Natural killer cell treated with Interleukin-12 subunit alpha and Interleukin-12 subunit beta and Interleukin-15 and Interleukin-18, amount 100 ng/mL, for 72 hours (primary cell): ENCODE results near the gene PRRT1B. TPM values are rescaled to one million over a fixed set of nuclear protein-coding genes. Genes with fewer than 3 reads are reported as not detected.

ENCODE experiments used
- ATAC-seq, 2 donors: fragments of 150-1000 bp; cut with Tn5 transposase in 1 of 2; sonication (Bioruptor Pico), chemical (Tn5 transposase) in 1 of 2; 2 replicates each; pipeline ENCODE4 v1.10.0; 2021
- DNase-seq: peaks from one replicate; pipeline ENCODE4 v3.0.0; 2022; ENCODE audit warnings: low spot score
- H3K27ac Mint-ChIP-seq, 2 donors: 1 replicate in 1 of 2; 2 replicates in 1 of 2; pipeline ENCODE4 v1.8.0; 2022; ENCODE audit warnings: mixed read lengths in 2 of 2, mild to moderate bottlenecking in 1 of 2, moderate library complexity in 1 of 2
- H3K27me3 Mint-ChIP-seq, 2 donors: 1 replicate in 1 of 2; 2 replicates in 1 of 2; pipeline ENCODE4 v1.8.0; 2022; ENCODE audit warnings: mixed read lengths in 2 of 2
- H3K36me3 Mint-ChIP-seq: one replicate; pipeline ENCODE4 v1.8.0; 2022; ENCODE audit warnings: mixed read lengths
- H3K4me1 Mint-ChIP-seq, 2 donors: 1 replicate in 1 of 2; 2 replicates in 1 of 2; pipeline ENCODE4 v1.8.0; 2022; ENCODE audit warnings: low read depth in 2 of 2, mixed read lengths in 2 of 2, mild to moderate bottlenecking in 1 of 2
- H3K4me3 Mint-ChIP-seq: one replicate; pipeline ENCODE4 v1.8.0; 2022; ENCODE audit warnings: mixed read lengths
- H3K9me3 Mint-ChIP-seq: 2 replicates; pipeline ENCODE4 v1.8.0; 2022; ENCODE audit warnings: mixed read lengths
- total RNA-seq, 2 donors: library from RNA; stranded (reverse); gene quantifications; one replicate each; pipeline ENCODE4 v1.2.3, GENCODE V29; 2022

The PRRT1B gene
- total RNA-seq: not detected

- peaks cover 6% of the 10 kb centered on the region for H3K9me3 Mint-ChIP-seq
- no peak within 1 kb of the TSS for H3K27ac Mint-ChIP-seq
- no peak within 1 kb of the TSS for H3K4me3 Mint-ChIP-seq
- H3K4me1 Mint-ChIP-seq: peaks cover 6 to 7% of the 10 kb centered on the region in 2 donors
- DNase-seq: no peak
- ATAC-seq: no peak
- H3K27me3 Mint-ChIP-seq: peaks cover 33 to 35% of the 10 kb centered on the region in 2 donors
- H3K36me3 Mint-ChIP-seq: peaks cover 15% of the 10 kb centered on the region
Observed at GRCh38 chr9:131545003-131545785, at the start of gene PRRT1B. TSS of gene PRRT1B (plus strand) at chr9:131545523. CDS start at chr9:131545616, 93 bp downstream.

GRCh38 chr9:131495785-131496184 lies 49.5 kb upstream of the PRRT1B start:
- ATAC-seq (no peak), DNase-seq (no peak)
- no peaks in the 10 kb centered on the region for H3K27me3 Mint-ChIP-seq
- H3K36me3 Mint-ChIP-seq: peaks cover 7% of the 10 kb centered on the region
- peaks cover 13 to 18% of the 10 kb centered on the region in 2 donors for H3K4me1 Mint-ChIP-seq
- H3K9me3 Mint-ChIP-seq: no peaks in the 10 kb centered on the region
- H3K4me3 Mint-ChIP-seq: no peak overlapping the region
- H3K27ac Mint-ChIP-seq: no peak overlapping the region

GRCh38 chr9:131496844-131497405 lies 48.4 kb upstream of the PRRT1B start:
- DNase-seq: no peak
- H3K4me1 Mint-ChIP-seq: peaks cover 18 to 26% of the 10 kb centered on the region in 2 donors
- no peaks in the 10 kb centered on the region for H3K27me3 Mint-ChIP-seq
- H3K27ac Mint-ChIP-seq: no peak overlapping the region
- ATAC-seq: no peak
- H3K36me3 Mint-ChIP-seq: peaks cover 7% of the 10 kb centered on the region
- no peaks in the 10 kb centered on the region for H3K9me3 Mint-ChIP-seq
- H3K4me3 Mint-ChIP-seq: no peak overlapping the region

GRCh38 chr9:131499254-131499767 lies 46.0 kb upstream of the PRRT1B start:
- H3K36me3 Mint-ChIP-seq: no peaks in the 10 kb centered on the region
- H3K4me3 Mint-ChIP-seq: no peak overlapping the region
- H3K27ac Mint-ChIP-seq: peak overlapping the region; percentile 78 to 83
- no peaks in the 10 kb centered on the region for H3K9me3 Mint-ChIP-seq
- no peak for ATAC-seq
- DNase-seq: no peak
- peaks cover 35 to 38% of the 10 kb centered on the region in 2 donors for H3K4me1 Mint-ChIP-seq
- H3K27me3 Mint-ChIP-seq: peaks cover 0 to 2% of the 10 kb centered on the region in 2 donors

- no peaks in the 10 kb centered on the region for H3K9me3 Mint-ChIP-seq
- H3K27me3 Mint-ChIP-seq: peaks cover 0 to 5% of the 10 kb centered on the region in 2 donors
- no peaks in the 10 kb centered on the region for H3K36me3 Mint-ChIP-seq
- H3K4me3 Mint-ChIP-seq: peak overlapping the region; percentile 76
- ATAC-seq: peak; percentile 13 to 62
- no peak for DNase-seq
- peaks cover 38 to 43% of the 10 kb centered on the region in 2 donors for H3K4me1 Mint-ChIP-seq
- peak overlapping the region; percentile 78 to 83 for H3K27ac Mint-ChIP-seq
Observed at GRCh38 chr9:131500377-131500776, 44.9 kb upstream of the PRRT1B start.

- peaks cover 0 to 5% of the 10 kb centered on the region in 2 donors for H3K27me3 Mint-ChIP-seq
- H3K4me1 Mint-ChIP-seq: peaks cover 38 to 43% of the 10 kb centered on the region in 2 donors
- H3K36me3 Mint-ChIP-seq: no peaks in the 10 kb centered on the region
Observed at GRCh38 chr9:131500939-131501541, 44.3 kb upstream of the PRRT1B start.

GRCh38 chr9:131502781-131503625 lies 42.3 kb upstream of the PRRT1B start, which contains the start of gene POMT1:
TSS of gene POMT1 (plus strand) at chr9:131502918. CDS start at chr9:131504219, 1,301 bp downstream.
- Mint-ChIP-seq H3K27me3 (peaks cover 0 to 5% of the 10 kb centered on the region in 2 donors), H3K27ac (peak within 1 kb of the TSS; percentile 69 to 74), H3K4me1 (peaks cover 38 to 43% of the 10 kb centered on the region in 2 donors), H3K9me3 (no peaks in the 10 kb centered on the region), H3K36me3 (no peaks in the 10 kb centered on the region), H3K4me3 (peak within 1 kb of the TSS; percentile 94)
- DNase-seq (peak; percentile 89), ATAC-seq (peak; percentile 84 to 90)

More at GRCh38 chr9:131500939-131501541, 44.3 kb upstream of the PRRT1B start:
- H3K4me3 Mint-ChIP-seq: peak overlapping the region; percentile 76
- H3K27ac Mint-ChIP-seq: peak overlapping the region; percentile 78 to 83
- peak in 1 of 2 donors; percentile 22 for ATAC-seq
- no peak for DNase-seq
- H3K9me3 Mint-ChIP-seq: no peaks in the 10 kb centered on the region

- ATAC-seq: peak; percentile 46 to 68
- H3K4me1 Mint-ChIP-seq: peaks cover 38 to 43% of the 10 kb centered on the region in 2 donors
Observed at GRCh38 chr9:131503626-131504465, 41.5 kb upstream of the PRRT1B start.

GRCh38 chr9:131505012-131505411 lies 40.3 kb upstream of the PRRT1B start:
- ATAC-seq: no peak
- Mint-ChIP-seq H3K36me3 (no peaks in the 10 kb centered on the region), H3K4me3 (no peak overlapping the region), H3K27ac (no peak overlapping the region), H3K27me3 (peaks cover 0 to 5% of the 10 kb centered on the region in 2 donors), H3K9me3 (no peaks in the 10 kb centered on the region), H3K4me1 (peaks cover 33 to 34% of the 10 kb centered on the region in 2 donors)
- DNase-seq: no peak

More at GRCh38 chr9:131503626-131504465, 41.5 kb upstream of the PRRT1B start:
- no peak for DNase-seq
- Mint-ChIP-seq H3K4me3 (peak overlapping the region; percentile 94), H3K9me3 (no peaks in the 10 kb centered on the region), H3K27me3 (peaks cover 0 to 5% of the 10 kb centered on the region in 2 donors), H3K36me3 (no peaks in the 10 kb centered on the region), H3K27ac (peak overlapping the region; percentile 69 to 74)

GRCh38 chr9:131511416-131511815 lies 33.9 kb upstream of the PRRT1B start:
- no peaks in the 10 kb centered on the region for H3K36me3 Mint-ChIP-seq
- DNase-seq (no peak), ATAC-seq (no peak)
- H3K27me3 Mint-ChIP-seq: no peaks in the 10 kb centered on the region
- H3K4me1 Mint-ChIP-seq: no peaks in the 10 kb centered on the region
- no peak overlapping the region for H3K27ac Mint-ChIP-seq
- no peak overlapping the region for H3K4me3 Mint-ChIP-seq
- H3K9me3 Mint-ChIP-seq: no peaks in the 10 kb centered on the region

- H3K4me1 Mint-ChIP-seq: no peaks in the 10 kb centered on the region
- DNase-seq: no peak
- H3K27me3 Mint-ChIP-seq: no peaks in the 10 kb centered on the region
- H3K27ac Mint-ChIP-seq: no peak overlapping the region
- H3K36me3 Mint-ChIP-seq: no peaks in the 10 kb centered on the region
- ATAC-seq: no peak
- no peak overlapping the region for H3K4me3 Mint-ChIP-seq
- H3K9me3 Mint-ChIP-seq: no peaks in the 10 kb centered on the region
Observed at GRCh38 chr9:131511880-131512279, 33.4 kb upstream of the PRRT1B start.

- Mint-ChIP-seq H3K27me3 (no peaks in the 10 kb centered on the region), H3K9me3 (no peaks in the 10 kb centered on the region), H3K4me3 (no peak overlapping the region), H3K36me3 (no peaks in the 10 kb centered on the region), H3K27ac (no peak overlapping the region), H3K4me1 (no peaks in the 10 kb centered on the region)
- ATAC-seq (no peak), DNase-seq (no peak)
Observed at GRCh38 chr9:131513177-131513576, 32.1 kb upstream of the PRRT1B start.
